Stimulated activated CD4-positive, alpha-beta T cell treated with anti-CD3 and anti-CD28 coated beads, Interleukin-12 subunit alpha, Interleukin-12 subunit beta, amount 100 ng/mL, for 48 hours (primary cell): Measurements from ENCODE around the gene SMURF1.

Experiments
- DNase-seq, 3 donors: peaks; one replicate each; pipeline ENCODE4 v3.0.0-alpha.2; 2020; ENCODE audit warnings: low read depth in 2 of 3, low spot score in 1 of 3

The SMURF1 gene

GRCh38 chr7:99030951-99031350 is 113.0 kb downstream of the SMURF1 start:
- no peak for DNase-seq

DNA sequence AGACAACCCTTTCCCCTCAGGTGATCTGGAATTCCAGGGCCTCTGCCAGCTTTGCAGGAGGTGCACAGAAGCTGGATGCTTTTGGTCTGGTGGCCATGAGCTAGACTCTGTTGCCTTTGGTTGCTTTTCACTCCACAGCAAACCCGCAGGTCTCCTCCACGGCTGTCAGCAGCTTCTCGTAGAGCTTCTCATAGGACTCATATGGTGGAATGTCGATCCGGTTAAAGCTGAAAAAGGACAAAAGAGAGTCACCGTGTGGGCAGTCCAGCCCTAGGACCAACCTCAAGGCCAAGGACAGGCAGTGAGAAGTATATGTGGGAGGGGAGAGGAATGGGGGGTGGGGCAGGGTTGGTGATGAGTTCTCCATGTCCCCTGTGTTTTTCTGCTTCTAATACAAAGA is 113.5 kb downstream of the SMURF1 start:
- DNase-seq, result no peak

DNA sequence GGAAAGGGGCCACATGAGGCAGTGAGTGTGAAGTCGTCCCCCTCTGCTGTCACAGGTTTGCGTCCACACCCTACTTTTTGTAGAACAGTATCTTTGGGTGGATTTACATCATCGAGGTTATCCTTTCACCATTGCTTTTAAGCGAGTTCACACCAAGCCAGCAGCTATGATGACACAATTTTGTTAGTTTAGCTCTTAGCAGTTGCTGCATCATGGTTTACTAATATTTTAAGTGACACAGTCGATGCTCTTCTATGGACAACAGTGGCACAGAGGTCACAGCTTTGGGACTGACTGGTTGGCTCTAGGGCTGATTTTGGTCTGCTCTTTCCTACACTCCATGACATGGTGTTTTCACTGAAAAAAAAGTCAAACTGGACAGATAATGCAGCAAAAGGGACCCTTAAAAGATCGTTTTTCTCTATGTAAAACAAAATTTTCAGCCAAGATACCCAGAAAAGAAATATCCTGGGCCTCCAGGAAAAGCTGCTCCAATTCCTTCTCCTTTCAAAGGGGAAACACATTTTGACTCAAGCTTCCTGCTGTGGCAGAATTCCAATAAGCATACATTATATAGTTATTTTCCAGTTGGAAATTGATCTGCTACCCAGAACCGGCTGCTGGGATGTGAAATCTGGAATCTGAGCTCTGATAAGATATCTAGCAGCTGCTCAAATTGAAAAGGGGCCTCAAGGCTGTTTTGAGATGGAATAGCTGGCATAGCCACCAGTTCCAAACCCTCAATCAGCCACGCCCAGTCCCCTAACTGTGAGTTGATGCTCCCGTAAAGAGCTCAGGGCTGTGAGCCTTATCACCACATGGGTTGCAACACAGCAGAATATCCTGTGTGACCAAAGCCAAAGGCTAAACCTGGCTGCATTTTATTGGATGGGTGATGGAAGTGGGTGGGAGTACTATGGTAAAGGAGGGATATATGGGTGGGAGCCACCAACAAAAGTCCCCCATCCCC is 114.2 kb downstream of the SMURF1 start:
- no peak for DNase-seq

DNA sequence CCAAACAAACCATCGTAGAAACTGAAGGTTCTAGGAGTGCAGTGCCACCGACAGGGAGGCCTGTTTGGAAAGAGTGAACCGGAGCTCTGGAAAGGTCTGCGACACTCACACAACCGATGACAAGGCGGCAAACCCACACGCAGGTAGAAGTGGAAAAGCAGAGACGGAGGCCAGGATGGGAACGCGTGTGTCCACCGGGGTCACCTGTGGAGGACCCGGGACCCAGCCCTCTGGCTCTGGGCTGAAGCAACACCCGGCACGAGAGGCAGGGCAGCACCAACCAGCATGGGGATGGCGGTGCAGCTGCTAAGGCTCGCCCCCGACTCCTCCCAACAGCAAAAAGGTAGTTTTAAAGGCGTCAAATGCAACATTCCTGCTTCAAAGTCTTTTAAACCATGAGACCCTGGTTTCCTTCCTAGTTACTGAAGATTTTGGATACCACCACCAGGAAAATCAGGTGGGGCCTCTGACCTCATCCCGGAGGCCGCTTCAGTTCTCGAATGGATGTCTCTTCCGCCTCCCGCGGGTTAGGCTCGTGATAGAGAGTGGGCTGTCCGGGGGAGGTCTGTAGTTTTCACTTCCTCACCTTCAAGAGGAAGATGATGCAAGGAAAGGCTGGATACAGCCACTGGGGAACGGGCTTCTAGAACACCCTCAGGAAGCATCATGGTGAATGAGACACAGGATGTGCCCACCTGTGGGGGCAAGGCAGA is 115.5 kb downstream of the SMURF1 start:
- DNase-seq, result no peak

DNA sequence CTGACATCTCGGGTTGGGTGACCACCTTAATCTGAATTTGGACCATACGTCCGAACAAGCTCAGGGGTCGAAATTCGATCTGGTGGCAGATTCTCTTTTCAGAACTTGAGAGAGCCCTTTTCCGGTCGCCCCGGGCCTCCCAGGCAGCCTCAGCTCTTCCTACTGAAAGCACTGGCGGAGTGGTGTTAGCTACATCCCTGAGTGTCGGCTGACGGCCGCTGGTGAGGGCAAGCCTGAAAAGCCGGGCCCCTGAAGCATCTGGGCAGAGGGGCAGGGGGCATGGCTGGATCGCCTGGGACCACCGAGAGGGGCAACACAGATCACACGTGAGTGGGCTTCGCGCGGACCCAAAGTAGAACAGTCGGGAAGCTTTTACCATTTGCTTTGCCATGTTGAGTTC is 116.1 kb downstream of the SMURF1 start:
- DNase-seq, result no peak

DNA sequence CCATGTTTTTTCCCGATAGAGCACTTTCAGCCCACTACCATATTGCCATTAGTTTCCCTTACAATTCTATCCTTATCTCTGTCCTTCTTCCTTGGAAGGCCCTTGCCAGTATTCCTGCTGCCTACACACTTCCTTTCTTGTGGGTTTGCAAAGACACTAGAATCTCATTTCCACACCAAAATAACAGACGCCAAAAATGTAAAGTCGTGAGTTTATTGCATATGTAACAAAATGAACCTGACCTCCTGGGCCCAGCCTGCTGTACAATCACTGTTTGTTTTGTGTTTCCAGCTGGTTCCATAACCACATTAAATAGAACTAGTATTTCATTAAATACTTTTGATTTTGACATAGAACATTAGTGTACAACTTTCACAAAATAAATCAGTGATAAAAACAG is 116.7 kb downstream of the SMURF1 start:
- no peak for DNase-seq

DNA sequence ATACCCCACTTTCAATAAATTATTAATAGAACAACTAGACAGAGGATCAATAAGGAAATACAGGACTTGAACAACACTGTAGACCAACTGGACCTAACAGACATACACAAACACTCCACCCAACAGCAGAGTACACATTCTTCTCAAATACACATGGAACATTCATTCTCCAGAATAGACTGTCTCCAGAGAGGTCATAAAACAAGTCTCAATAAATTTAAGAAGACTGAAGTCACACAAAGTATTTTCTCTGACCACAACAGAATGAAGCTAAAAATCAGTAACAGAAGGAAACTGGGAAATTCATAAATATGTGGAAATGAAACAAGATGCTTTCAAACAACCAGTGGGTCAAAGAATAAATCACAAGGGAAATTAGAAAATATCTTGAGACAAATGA is 119.8 kb downstream of the SMURF1 start:
- no peak for DNase-seq

GRCh38 chr7:99021941-99022560 is 121.9 kb downstream of the SMURF1 start:
- no peak for DNase-seq

GRCh38 chr7:99020413-99020715 is 123.5 kb downstream of the SMURF1 start:
- no peak for DNase-seq

- DNase-seq, result no peak
Observed at GRCh38 chr7:99019523-99020412, 124.1 kb downstream of the SMURF1 start.

DNA sequence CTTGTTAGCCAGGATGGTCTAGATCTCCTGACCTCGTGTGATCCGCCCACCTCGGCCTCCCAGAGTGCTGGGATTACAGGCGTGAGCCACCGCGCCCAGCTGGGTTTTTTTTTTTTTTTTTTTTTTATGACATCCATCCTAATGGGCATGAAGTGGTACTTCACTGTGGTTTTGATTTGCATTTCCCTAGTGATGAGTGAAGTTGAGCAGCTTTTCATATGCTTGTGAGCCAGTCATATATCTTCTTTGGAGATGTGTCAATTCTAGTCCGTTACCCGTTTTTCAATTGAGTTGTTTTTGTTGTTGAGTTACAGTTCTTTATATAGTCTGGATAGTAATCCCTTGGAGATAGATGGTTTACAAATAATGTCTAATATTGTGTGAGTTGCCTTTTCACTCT is 127.7 kb downstream of the SMURF1 start:
- DNase-seq, result no peak

DNA sequence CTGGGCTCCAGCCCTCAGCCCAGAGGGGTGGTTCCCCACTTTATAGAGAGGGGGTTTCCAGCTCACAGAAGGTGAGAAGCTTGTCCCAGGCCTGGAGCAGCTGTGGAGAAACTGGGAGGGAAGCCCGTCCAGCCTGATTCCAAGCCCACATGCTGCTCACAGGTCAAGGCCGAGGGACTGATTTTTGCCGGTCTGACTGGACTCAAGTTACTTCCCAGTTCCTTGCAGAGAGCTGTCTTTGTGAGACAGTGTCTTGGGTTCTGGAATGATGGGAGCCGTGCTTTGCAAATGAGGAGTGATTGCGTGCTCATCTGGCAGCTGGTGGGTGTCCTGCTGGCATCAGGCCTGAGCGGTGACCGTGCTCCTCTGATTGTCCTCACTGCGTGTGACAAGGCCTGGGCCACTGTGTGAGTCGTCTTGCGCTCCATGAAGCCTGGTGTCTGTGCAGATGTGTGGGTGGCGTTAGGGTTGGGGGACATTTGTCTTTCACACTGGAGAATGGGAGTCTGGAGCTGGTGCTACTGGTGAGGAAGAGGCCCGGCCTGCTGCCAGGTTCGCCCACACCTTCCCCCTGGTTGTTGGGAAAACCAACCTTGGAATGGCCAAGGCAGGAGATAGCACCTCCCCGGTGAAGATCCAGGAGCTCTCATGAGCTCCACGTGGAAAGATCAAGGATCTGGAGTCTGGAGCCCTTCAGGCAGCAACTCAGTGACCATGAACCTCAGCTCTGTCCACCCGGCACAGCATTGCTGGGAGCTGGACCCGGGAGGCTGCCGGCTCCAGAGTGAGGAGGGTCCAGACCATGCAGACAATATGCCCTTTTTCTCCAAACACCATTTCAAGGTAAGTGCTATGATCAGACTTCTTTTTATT is 129.6 kb downstream of the SMURF1 start:
- no peak for DNase-seq

- DNase-seq, result no peak
Observed at GRCh38 chr7:99013266-99014112, 130.4 kb downstream of the SMURF1 start.

DNA sequence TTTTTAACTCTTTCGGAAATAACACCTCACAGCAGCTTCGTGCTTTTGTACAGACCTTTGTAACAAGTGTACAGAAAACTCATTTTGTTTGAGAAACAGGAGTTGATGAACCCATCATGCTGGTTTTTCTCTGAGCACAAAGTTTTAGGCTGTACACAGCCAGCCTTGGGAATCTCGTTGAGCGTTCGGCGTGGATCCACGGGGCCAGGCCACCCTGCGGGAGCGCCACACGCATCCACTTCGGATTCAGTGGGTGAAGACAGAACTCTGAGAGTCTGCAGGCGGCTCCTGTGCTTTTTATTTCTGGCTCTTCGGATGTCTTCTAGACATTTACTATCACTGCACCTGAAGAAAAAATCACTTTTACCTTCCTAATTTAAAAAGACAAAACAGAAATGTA is 131.2 kb downstream of the SMURF1 start:
- DNase-seq, result no peak

DNA sequence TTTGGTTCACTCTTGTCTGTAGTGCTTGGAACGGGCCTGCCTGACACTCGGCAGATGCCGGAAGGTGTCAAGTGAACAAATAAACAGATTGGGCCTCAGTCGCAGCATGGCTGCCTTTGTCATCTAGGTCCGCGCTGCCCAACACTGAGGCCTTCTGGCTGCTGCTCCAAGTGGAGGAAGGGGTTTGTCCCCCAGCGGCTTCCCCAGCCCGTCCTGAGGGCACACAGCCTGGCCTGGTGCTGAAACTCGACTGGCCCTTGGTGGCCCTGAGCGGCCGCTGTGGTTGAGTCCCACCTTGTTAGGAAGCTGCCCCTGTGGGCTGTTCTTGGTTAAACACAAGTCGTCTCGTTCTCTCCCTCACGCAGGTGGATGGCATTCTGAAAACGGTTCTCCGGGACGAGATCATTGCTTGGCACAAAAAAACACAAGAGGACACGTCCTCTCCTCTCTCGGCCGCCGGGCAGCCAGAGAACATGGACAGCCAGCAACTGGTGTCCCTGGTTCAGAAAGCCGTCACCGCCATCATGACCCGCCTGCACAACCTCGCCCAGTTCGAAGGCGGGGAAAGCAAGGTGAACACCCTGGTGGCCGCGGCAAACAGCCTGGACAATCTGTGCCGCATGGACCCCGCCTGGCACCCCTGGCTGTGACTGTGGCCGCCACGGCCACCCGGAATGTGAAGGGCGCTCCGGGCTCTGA is 132.1 kb downstream of the SMURF1 start:
- no peak for DNase-seq

DNA sequence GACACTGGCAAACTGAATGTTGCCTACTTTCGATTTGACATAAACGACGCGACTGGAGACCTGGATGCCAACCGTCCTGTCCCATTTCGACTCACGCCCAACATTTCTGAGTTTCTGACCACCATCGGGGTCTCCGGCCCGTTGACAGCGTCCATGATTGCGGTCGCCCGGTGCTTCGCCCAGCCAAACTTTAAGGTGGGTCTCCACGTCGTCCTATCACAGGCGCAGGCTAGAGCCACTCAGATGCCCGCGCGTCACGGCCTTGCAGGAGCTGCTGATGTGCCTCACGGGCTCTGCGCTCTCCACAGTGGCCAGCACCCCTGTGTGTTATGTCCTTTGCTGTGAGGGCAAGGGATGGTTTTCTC is 132.6 kb downstream of the SMURF1 start:
- no peak for DNase-seq

DNA sequence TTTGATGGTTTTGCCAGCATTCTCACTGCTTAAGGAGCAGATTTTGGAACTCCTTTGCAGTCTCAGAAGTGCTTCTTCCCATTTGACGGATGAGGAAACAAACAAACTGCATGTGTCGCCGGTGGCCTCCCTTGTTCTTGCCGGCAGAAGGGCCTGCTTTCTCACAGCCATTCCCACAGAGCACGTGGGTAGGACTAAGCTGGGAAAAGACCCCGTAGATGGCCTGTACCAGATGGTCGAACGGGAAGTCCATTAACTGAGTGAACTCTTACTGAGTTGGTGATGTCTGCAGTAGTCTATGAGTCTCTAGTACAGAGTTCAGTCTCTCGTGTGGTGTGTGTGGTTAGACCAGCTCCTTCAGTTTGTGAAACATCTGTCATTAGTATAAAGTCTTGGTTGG is 133.6 kb downstream of the SMURF1 start:
- DNase-seq, result no peak

GRCh38 chr7:99008921-99009530 is 134.9 kb downstream of the SMURF1 start:
- DNase-seq, result no peak
